Measurements from ENCODE around the gene LMTK2. TPM values are rescaled to one million over a fixed set of nuclear protein-coding genes. Genes with fewer than 3 reads are reported as not detected.
A peak's percentile ranks its signal among the peaks of the same experiment; 100 is the strongest.

LMTK2 gene
- 8.3 TPM for polyA plus RNA-seq (ENCODE audit: insufficient read length)

- peak; percentile 93 for DNase-seq
Observed at GRCh38 chr7:98106647-98107312, at the start of gene LMTK2. LMTK2 (plus strand) TSS chr7:98106862; CDS start chr7:98107178, 316 bp downstream.

DNA sequence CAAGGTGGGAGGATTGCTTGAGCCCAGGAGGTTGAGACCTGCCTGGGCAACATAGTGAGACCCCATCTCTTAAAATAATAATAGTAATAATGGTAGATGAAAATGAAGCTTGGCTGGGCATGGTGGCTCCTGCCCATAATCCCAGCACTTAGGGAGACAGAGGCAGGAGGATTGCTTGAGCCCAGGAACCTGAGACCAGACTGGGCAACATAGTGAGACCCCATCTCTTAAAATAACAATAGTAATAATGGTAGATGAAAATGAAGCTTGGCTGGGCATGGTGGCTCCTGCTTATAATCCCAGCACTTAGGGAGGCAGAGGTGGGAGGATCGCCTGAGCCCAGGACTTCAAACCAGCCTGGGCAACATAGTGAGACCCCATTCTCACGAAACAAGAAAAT lies 49.5 kb upstream of the LMTK2 start:
- no peak for DNase-seq

- DNase-seq = no peak
Observed at GRCh38 chr7:98058186-98058585, 48.5 kb upstream of the LMTK2 start.

DNA sequence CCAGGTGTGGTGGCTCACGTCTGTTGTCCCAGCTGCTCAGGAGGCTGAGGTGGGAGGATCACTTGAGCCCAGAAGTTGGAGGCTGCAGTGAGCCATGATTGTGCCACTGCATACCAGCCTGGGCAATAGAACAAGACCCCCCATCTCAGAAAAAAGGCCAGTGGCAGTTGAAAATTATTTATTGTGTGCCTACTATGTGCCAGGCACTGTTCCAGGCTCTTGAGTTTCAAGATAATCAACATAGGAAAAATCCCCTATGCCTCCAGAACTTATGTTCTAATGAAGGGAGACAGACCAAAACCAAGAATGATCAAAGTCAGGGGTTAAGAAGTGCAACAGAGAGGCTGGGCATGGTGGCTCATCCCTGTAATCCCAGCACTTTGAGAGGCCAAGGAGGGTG lies 42.4 kb upstream of the LMTK2 start:
- no peak for DNase-seq

DNA sequence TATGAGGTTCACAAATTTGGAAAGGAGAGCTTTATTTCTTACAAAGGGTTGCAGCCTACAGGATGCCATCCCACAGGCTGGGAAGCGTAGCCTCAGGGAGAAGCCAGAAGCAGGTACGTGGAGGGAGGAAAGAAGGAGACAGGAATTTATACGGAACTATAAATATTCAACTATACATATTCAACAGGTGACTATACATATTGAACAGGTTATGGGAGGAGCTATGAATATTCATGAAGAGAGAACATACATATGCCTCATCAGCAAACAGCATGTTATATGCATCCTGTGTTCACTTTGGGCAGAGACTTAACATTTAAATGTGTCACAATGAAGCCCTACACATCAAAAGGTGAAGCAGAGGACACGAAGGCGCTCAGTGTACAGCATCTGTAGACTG lies 40.5 kb upstream of the LMTK2 start:
- DNase-seq = no peak

GRCh38 chr7:98066934-98067507 lies 39.6 kb upstream of the LMTK2 start:
- DNase-seq = no peak

GRCh38 chr7:98073047-98073446 lies 33.6 kb upstream of the LMTK2 start:
- DNase-seq = no peak

DNA sequence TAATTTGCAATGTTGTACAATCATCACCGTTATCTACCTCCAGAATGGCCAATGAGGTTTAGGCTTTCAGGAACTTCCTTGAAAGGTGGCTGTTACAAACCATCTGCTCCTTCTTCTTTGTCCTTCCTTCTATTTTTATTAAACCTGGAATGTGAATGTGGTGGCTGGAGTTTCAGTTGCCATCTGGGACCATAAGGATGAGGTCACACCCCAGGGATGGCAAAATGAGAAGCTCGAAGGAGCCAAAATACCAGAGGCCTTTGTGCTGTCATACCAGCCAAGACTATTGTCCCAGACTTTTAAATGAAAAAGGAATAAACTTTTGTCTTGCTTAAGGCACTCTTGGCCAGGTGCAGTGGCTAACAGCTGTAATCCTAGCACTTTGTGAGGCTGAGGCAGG lies 30.9 kb upstream of the LMTK2 start:
- DNase-seq = no peak

DNA sequence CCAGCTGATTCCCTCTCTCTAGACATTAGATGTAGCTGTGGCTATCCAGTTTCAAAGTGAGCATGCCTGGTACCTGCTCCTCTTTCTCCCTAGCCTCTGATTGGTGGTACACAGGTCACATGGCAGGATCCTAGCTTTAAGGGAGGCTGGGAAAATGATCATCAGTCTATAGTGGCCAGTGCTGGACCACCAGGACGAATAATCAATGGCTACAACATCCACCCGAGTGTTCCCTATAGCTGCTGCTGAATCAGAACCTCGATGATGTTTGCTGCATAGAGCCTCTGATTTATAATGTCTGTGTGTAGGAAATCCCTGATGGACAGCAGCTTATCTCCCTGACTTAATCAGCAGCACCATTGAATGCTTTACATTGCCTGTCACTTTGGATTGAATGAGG lies 28.9 kb upstream of the LMTK2 start:
- no peak for DNase-seq

DNA sequence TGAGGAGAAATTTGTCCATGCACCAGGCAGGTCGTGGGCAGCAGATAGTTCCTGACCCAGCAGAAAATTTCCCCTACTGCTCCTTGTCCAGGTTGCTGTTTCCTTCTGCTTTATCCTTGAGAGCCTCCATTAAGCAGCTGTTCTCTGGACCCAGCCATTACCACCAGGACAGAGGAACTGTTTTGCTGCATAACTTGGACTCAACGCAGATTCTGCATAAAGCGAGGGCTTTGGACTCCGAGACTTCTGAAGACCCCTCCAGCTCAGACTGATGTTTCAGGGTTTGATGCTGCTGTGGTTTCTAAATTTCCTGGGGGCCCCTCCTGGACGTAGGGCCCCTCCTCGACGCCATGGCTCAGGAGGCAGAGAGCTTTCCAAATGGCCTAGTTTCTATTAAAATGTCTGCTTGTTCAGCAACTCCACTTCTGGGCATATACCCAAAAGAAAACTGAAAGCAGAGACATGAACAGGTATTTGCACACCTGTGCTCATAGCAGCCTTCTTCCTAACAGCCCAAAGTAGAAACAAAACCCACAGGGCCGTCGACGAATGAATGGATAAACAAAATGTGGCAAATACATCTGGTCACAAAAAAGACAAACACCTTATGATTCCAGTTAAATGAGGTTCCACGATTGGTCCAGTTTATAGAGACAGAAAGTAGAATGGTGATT lies 28.3 kb upstream of the LMTK2 start:
- no peak for DNase-seq

DNA sequence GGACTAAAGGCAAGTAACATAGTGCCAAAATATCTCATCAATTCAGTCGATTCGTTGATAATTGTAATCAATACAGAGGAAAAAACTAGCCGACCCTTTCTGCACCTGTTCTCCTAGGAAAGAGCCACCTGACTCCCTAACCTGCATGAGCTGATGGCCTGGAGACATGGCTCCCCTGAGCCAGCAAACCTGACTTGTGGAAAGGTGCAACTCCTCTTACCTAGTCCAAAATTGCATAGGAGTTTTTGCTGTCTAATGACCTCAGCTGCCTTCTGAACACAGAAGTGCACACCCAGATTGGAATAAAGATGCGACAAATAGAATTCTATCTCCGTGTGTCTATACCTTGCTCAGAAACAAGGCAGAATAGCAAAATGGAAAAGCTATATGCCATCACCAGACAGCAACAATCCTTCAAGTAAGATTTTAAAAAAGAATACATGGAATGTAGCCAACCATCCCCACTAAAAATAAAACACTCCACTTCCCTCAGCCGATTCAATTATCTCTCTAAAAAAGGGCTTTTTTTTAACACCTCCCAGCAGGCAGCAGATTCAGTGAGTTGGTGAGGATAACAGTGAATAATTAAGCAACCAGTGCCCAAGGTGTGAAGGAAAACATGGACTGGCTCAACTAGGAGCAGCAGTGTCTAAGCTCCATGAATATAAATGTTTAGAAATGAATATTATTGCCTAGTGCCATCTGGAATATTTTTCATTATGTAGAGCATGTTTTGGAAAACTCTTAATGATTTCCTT lies 26.6 kb upstream of the LMTK2 start:
- no peak for DNase-seq

GRCh38 chr7:98081319-98081718 lies 25.3 kb upstream of the LMTK2 start:
- no peak for DNase-seq

DNA sequence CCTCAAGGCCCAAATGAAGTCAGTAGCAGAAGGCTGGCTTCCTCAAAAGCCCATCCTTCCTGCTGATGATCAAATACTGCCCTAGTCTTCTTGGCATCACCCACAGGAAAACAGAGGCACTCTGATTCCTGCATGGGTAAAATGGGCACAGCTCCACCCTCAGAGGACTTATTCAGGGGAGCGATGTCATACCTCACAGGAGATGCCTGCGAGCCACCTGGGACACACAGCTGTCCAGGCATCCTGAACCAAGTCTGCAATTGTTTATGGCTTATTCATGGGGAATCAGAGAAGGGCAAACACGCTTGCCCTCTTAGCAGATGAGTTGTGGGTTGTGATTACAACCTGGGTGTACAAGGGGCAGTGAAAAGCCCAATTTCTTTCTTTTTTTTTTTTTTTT lies 22.0 kb upstream of the LMTK2 start:
- DNase-seq = no peak

DNA sequence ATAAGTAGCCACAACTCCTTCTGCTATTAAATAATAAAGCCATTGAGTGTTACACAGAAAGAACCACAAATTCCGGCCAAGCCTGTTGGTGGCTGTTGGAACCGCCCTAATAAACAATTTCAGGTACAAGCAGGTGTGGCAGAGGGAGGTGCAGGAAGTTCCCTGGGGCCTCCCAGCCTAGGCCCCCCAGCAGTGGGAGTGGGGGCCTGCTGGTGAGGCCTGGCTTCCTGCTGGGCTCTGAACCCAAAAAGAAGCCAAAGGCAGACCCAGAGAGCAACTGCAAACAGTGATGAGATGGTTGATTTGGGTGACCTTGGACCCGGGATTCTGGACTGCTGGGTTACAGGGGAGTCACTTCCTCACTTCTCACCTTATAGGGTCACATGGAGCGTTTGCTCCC lies 21.0 kb upstream of the LMTK2 start:
- DNase-seq = no peak

DNA sequence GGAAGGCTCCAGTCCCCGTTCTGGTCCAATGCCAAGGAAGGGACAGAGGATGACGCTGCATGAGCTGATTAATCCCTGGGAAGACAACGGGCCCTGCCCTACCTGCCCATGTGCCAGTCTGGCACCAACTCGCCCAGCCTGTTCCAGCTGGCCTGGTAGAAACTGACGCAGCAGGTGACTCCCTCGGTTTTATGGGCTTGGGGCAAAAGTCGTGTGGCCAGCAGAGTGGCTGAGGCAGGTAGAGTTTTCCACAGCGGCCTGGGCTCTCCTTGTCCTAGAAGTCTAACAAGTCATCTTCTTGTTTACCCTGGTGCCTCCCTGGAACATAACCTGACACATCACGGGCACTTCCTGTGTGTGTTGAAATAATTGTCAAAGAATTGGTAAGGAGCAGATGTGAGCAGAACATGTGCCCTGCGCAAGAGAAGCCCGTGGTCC lies 20.4 kb upstream of the LMTK2 start:
- DNase-seq = no peak

DNA sequence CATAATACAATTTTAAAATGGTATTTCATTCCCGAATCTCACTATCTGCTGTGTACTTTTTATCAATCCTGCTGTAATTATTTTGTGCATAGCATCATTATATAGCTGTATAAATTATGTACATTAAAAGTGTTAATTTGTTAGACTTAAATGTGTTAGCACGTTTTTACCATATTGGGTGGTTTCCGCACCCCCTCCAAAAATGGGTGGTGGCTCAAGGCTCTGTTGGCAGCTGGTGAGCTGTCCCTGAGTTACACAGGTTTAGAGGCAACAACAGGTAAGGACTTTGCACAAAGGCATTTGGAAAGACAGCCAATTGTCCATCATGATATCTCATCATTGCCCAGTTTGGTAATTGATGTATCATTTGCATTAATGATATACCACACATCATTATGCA lies 18.6 kb upstream of the LMTK2 start:
- DNase-seq = no peak

DNA sequence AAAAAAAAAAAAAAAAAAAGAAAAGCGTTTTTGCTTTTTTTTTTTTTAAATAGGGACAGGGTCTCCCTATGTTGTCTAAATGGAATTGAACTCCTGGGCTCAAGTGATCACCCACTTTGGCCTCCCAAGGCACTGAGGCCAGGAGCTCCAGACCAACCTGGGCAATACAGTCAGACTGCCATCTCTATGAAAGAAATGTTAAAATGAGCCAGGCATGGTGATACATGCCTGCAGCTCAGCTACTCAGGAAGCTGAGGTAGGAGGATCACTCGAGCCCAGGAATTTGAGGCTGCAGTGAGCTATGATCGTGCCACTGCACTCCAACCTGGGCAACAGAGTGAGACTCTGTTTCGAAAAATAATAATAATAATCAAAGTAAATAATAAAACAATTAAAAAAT lies 16.5 kb upstream of the LMTK2 start:
- no peak for DNase-seq

DNA sequence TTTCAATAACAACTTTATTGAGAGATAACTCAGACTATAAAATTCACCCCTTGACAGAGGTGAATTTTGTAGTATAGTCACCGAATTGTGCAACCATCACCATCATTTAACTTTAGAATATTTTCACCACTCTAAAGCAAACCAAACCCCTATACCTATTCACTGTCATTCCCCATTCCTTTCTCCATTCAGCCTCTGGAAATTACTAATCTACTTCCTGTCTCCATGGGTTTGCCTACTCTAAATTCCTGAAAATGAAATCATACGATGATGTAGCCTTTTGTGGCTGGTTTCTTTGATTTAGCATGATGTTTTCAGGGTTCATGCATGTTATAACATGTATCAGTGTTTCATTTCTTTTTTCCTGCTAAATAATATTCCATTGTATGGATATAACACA lies 15.6 kb upstream of the LMTK2 start:
- DNase-seq = no peak

- DNase-seq = no peak
Observed at GRCh38 chr7:98091523-98091922, 15.1 kb upstream of the LMTK2 start.

- no peak for DNase-seq
Observed at GRCh38 chr7:98097042-98097645, 9.5 kb upstream of the LMTK2 start.

- no peak for DNase-seq
Observed at GRCh38 chr7:98100088-98100487, 6.6 kb upstream of the LMTK2 start.

GRCh38 chr7:98102170-98102569 lies 4.5 kb upstream of the LMTK2 start:
- DNase-seq = no peak

GRCh38 chr7:98105942-98106544 lies 619 bp upstream of the LMTK2 start:
- no peak for DNase-seq

All from hindlimb muscle (tissue), 1 donor.